ENCODE data around the gene ELL. TPM values are rescaled to one million over a fixed set of nuclear protein-coding genes. Genes with fewer than 3 reads are reported as not detected.
A peak's percentile ranks its signal among the peaks of the same experiment; 100 is the strongest.

Gene ELL
- total RNA-seq, 1 experiment from 2014 or later = 18.6 TPM

- Histone ChIP-seq H3K27ac (ENCODE audit: low read length) (peak overlapping the region; percentile 90), H3K27me3 (ENCODE audit: control insufficient read depth, insufficient read depth, low read length) (no peaks in the 10 kb centered on the region), H3K4me3 (ENCODE audit: low read depth in 2 of 2, low read length in 2 of 2) (peak overlapping the region; percentile 77 to 83), H3K4me1 (ENCODE audit: control insufficient read depth, insufficient read depth, low read length) (peaks cover 9% of the 10 kb centered on the region), H3K36me3 (ENCODE audit: control insufficient read depth, insufficient read depth, low read length) (peaks cover 4% of the 10 kb centered on the region; the same call in 1 of the 2 replicates), H3K9me3 (ENCODE audit: control insufficient read depth, insufficient read depth, low read depth, low read length) (no peaks in the 10 kb centered on the region)
- TSS peak; percentile 84 for BruUV-seq (replicated peaks)
- DNase-seq (ENCODE audit: low read depth, low spot score) = no peak
- ATAC-seq = no peak; the same call in 1 of the 2 replicates
- ChIA-PET POLR2A (interaction anchor here (0.6 to 0.7 kb wide), 2 partner anchors 13 to 201 kb away, joined by 3 to 4 read pairs; no protein-coding TSS in a partner anchor), CTCF (interaction anchor here (0.6 to 1.4 kb wide), 4 partner anchors 12 to 76 kb away, joined by 3 to 6 read pairs (median 3); no protein-coding TSS in a partner anchor)
- intact Hi-C loops (cut with micrococcal nuclease; ENCODE audit: unreplicated experiment) = no loop called here
- no peak for TF ChIP-seq CTCF (IDR thresholded peaks at IDR 0.05)
- TF ChIP-seq POLR2AphosphoS5 (IDR thresholded peaks at IDR 0.05; ENCODE audit: low read depth, low read length) = no peak
- TF ChIP-seq REST (IDR thresholded peaks at IDR 0.05; ENCODE audit: insufficient read depth in 1 of 2, low read depth in 2 of 2, low read length in 1 of 2) = no peak
- TF ChIP-seq TCF7L2 (IDR thresholded peaks at IDR 0.05; ENCODE audit: low read depth, low read length) = no peak
- TF ChIP-seq SIN3A (IDR thresholded peaks at IDR 0.05; ENCODE audit: borderline replicate concordance, insufficient read depth, low read depth, low read length) = no peak
- in situ Hi-C loops (cut with HindIII; ENCODE audit: low pct_unique_long_range_greater_than_20kb, low sequenced_read_pairs) = no loop called here
Measured at GRCh38 chr19:18520848-18521691, 800 bp downstream of the ELL start.

- Histone ChIP-seq H3K27me3 (ENCODE audit: control insufficient read depth, insufficient read depth, low read length) (no peaks in the 10 kb centered on the region), H3K9me3 (ENCODE audit: control insufficient read depth, insufficient read depth, low read depth, low read length) (no peaks in the 10 kb centered on the region), H3K4me3 (ENCODE audit: low read depth in 2 of 2, low read length in 2 of 2) (peak overlapping the region; percentile 77 to 83), H3K4me1 (ENCODE audit: control insufficient read depth, insufficient read depth, low read length) (peaks cover 11% of the 10 kb centered on the region), H3K36me3 (ENCODE audit: control insufficient read depth, insufficient read depth, low read length) (peaks cover 4% of the 10 kb centered on the region; the same call in 1 of the 2 replicates), H3K27ac (ENCODE audit: low read length) (peak overlapping the region; percentile 90)
- no TSS peak for BruUV-seq (replicated peaks)
- ATAC-seq (peak; percentile 46), DNase-seq (ENCODE audit: low read depth, low spot score) (peak; percentile 78)
- intact Hi-C loops (cut with micrococcal nuclease; ENCODE audit: unreplicated experiment) = no loop called here
- no peak for TF ChIP-seq REST (IDR thresholded peaks at IDR 0.05; ENCODE audit: insufficient read depth in 1 of 2, low read depth in 2 of 2, low read length in 1 of 2)
- TF ChIP-seq SIN3A (IDR thresholded peaks at IDR 0.05; ENCODE audit: borderline replicate concordance, insufficient read depth, low read depth, low read length) = no peak
- TF ChIP-seq CTCF (IDR thresholded peaks at IDR 0.05) = peak; percentile 78; the same call in 1 of the 2 replicates
- 0 out of 2 replicates have a peak, but pooled peaks have one; percentile 16 for TF ChIP-seq POLR2AphosphoS5 (IDR thresholded peaks at IDR 0.05; ENCODE audit: low read depth, low read length)
- TF ChIP-seq TCF7L2 (IDR thresholded peaks at IDR 0.05; ENCODE audit: low read depth, low read length) = no peak
- in situ Hi-C loops (cut with HindIII; ENCODE audit: low pct_unique_long_range_greater_than_20kb, low sequenced_read_pairs) = no loop called here
- ChIA-PET CTCF (interaction anchor here (0.5 to 1.4 kb wide), 7 partner anchors 11 to 628 kb away, joined by 3 to 7 read pairs (median 3); no protein-coding TSS in a partner anchor), POLR2A (interaction anchor here (0.6 kb wide), 1 partner anchor 18 kb away, joined by 4 read pairs; no protein-coding TSS in a partner anchor)
Measured at GRCh38 chr19:18519962-18520847, 1.7 kb downstream of the ELL start.
